ENCODE measurements around the gene ZMYND15.

Gene ZMYND15

GRCh38 chr17:4721203-4722135 lies 18.2 kb upstream of the ZMYND15 start:
- DNase-seq (no peak), ATAC-seq (replicated peaks) (peak; percentile 63 to 65)
- Mint-ChIP-seq H3K27me3 (no peaks in the 10 kb centered on the region), H3K4me3 (no peak overlapping the region), H3K4me1 (peaks cover 20% of the 10 kb centered on the region in 2 donors), H3K27ac (peak overlapping the region; percentile 56), H3K9me3 (peaks cover 0 to 4% of the 10 kb centered on the region in 2 donors), H3K36me3 (peaks cover 27 to 49% of the 10 kb centered on the region in 2 donors)

GRCh38 chr17:4722678-4723240 lies 16.9 kb upstream of the ZMYND15 start:
- Mint-ChIP-seq H3K9me3 (peaks cover 0 to 4% of the 10 kb centered on the region in 2 donors), H3K4me1 (peaks cover 19 to 23% of the 10 kb centered on the region in 2 donors), H3K27ac (peak overlapping the region; percentile 87), H3K27me3 (no peaks in the 10 kb centered on the region), H3K4me3 (peak overlapping the region in 1 of 2 donors; percentile 19), H3K36me3 (peaks cover 21 to 40% of the 10 kb centered on the region in 2 donors)
- ATAC-seq (replicated peaks): peak; percentile 73 to 74
- no peak for DNase-seq

- H3K27ac Mint-ChIP-seq: no peak overlapping the region
- H3K9me3 Mint-ChIP-seq: peaks cover 0 to 4% of the 10 kb centered on the region in 2 donors
- ATAC-seq (replicated peaks) (no peak), DNase-seq (no peak)
- peaks cover 22 to 26% of the 10 kb centered on the region in 2 donors for H3K4me1 Mint-ChIP-seq
- H3K36me3 Mint-ChIP-seq: peaks cover 10 to 22% of the 10 kb centered on the region in 2 donors
- no peak overlapping the region for H3K4me3 Mint-ChIP-seq
- no peaks in the 10 kb centered on the region for H3K27me3 Mint-ChIP-seq
Observed at GRCh38 chr17:4724650-4725049, 15.0 kb upstream of the ZMYND15 start.

- peaks cover 5 to 10% of the 10 kb centered on the region in 2 donors for H3K36me3 Mint-ChIP-seq
- H3K27ac Mint-ChIP-seq: peak overlapping the region; percentile 91
- no peak overlapping the region for H3K4me3 Mint-ChIP-seq
- ATAC-seq (replicated peaks) (no peak), DNase-seq (no peak)
- peaks cover 0 to 4% of the 10 kb centered on the region in 2 donors for H3K9me3 Mint-ChIP-seq
- H3K4me1 Mint-ChIP-seq: peaks cover 26 to 32% of the 10 kb centered on the region in 2 donors
- no peaks in the 10 kb centered on the region for H3K27me3 Mint-ChIP-seq
Observed at GRCh38 chr17:4725646-4726310, 13.9 kb upstream of the ZMYND15 start.

GRCh38 chr17:4728124-4728523 lies 11.5 kb upstream of the ZMYND15 start:
- Mint-ChIP-seq H3K9me3 (peaks cover 0 to 4% of the 10 kb centered on the region in 2 donors), H3K4me1 (peaks cover 20 to 42% of the 10 kb centered on the region in 2 donors), H3K27me3 (no peaks in the 10 kb centered on the region), H3K27ac (peak overlapping the region; percentile 59), H3K4me3 (no peak overlapping the region), H3K36me3 (peaks cover 3% of the 10 kb centered on the region in 2 donors)
- ATAC-seq (replicated peaks) (peak in 1 of 2 donors; percentile 24), DNase-seq (no peak)

- Mint-ChIP-seq H3K9me3 (no peaks in the 10 kb centered on the region), H3K27me3 (no peaks in the 10 kb centered on the region), H3K36me3 (peaks cover 0 to 6% of the 10 kb centered on the region in 2 donors), H3K27ac (peak overlapping the region; percentile 69), H3K4me3 (peak overlapping the region; percentile 4 to 55), H3K4me1 (peaks cover 31 to 57% of the 10 kb centered on the region in 2 donors)
- ATAC-seq (replicated peaks): peak; percentile 78 to 79
- peak; percentile 65 for DNase-seq
Observed at GRCh38 chr17:4733073-4733531, 6.5 kb upstream of the ZMYND15 start.

DNA sequence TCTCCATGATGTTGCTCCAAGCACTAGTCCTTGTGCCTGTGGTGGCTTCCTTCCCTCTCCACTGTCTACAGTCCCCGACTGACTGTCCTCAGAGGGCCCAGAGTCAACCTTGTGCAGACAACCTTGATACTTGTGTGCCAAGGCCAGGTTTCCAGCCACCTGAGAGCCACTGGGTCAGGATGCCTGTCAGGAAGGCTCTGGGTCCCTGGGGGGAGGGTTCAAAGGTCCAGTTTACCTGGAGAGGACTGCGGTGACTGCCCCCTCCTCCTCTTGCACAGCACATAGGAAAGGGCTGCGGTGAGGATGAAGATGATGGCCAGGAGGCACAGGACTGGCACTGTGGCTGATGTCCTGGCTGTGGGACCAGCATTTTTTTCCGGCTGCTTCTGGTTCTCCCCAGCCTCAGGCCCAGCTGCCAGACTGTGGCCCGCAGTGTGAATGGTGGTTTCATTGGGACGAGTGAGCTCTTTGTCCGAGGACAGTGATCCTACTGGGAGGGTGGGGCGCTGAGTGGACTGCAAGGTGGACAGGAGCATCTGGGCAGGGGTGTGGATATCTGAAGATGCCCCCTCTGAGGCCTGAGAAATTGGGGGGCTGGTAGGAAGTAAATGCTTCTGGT lies 4.7 kb upstream of the ZMYND15 start:
- Mint-ChIP-seq H3K9me3 (no peaks in the 10 kb centered on the region), H3K27ac (peak overlapping the region; percentile 39), H3K36me3 (peaks cover 0 to 6% of the 10 kb centered on the region in 2 donors), H3K4me3 (no peak overlapping the region), H3K4me1 (peaks cover 41 to 70% of the 10 kb centered on the region in 2 donors), H3K27me3 (peaks cover 0 to 1% of the 10 kb centered on the region in 2 donors)
- ATAC-seq (replicated peaks) (no peak), DNase-seq (no peak)

GRCh38 chr17:4735876-4736651 lies 3.6 kb upstream of the ZMYND15 start:
- H3K27ac Mint-ChIP-seq: no peak overlapping the region
- H3K36me3 Mint-ChIP-seq: peaks cover 0 to 6% of the 10 kb centered on the region in 2 donors
- H3K4me1 Mint-ChIP-seq: peaks cover 42 to 71% of the 10 kb centered on the region in 2 donors
- DNase-seq (no peak), ATAC-seq (replicated peaks) (no peak)
- no peaks in the 10 kb centered on the region for H3K9me3 Mint-ChIP-seq
- H3K4me3 Mint-ChIP-seq: no peak overlapping the region
- peaks cover 6 to 11% of the 10 kb centered on the region in 2 donors for H3K27me3 Mint-ChIP-seq

GRCh38 chr17:4738136-4739121 lies 1.2 kb upstream of the ZMYND15 start:
- Mint-ChIP-seq H3K36me3 (peaks cover 0 to 3% of the 10 kb centered on the region in 2 donors), H3K9me3 (no peaks in the 10 kb centered on the region), H3K27ac (peak overlapping the region; percentile 91), H3K4me3 (peak overlapping the region; percentile 77 to 81), H3K4me1 (peaks cover 37 to 60% of the 10 kb centered on the region in 2 donors), H3K27me3 (peaks cover 14 to 26% of the 10 kb centered on the region in 2 donors)
- DNase-seq (no peak), ATAC-seq (replicated peaks) (peak; percentile 7 to 11)

- Mint-ChIP-seq H3K4me3 (peak overlapping the region; percentile 76 to 77), H3K36me3 (peaks cover 0 to 3% of the 10 kb centered on the region in 2 donors), H3K9me3 (no peaks in the 10 kb centered on the region), H3K27me3 (peaks cover 30 to 38% of the 10 kb centered on the region in 2 donors), H3K27ac (peak overlapping the region; percentile 43), H3K4me1 (peaks cover 29 to 50% of the 10 kb centered on the region in 2 donors)
- no peak for ATAC-seq (replicated peaks)
- no peak for DNase-seq
Observed at GRCh38 chr17:4740025-4740351, 355 bp downstream of the ZMYND15 start.

DNA sequence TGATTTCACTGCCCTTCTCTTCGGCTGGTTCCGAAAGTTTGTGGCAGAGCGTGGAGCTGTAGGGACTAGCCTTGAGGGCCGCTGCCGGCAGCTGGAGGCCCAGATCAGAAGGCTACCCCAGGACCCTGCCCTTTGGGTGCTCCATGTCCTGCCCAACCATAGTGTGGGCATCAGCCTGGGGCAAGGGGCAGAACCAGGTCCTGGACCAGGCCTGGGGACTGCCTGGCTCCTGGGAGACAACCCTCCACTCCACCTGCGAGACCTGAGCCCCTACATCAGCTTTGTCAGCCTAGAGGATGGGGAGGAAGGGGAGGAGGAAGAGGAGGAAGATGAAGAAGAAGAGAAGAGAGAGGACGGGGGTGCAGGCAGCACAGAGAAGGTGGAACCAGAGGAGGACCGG lies 951 bp downstream of the ZMYND15 start:
- H3K4me3 Mint-ChIP-seq: peak overlapping the region; percentile 76 to 77
- no peaks in the 10 kb centered on the region for H3K36me3 Mint-ChIP-seq
- no peaks in the 10 kb centered on the region for H3K9me3 Mint-ChIP-seq
- H3K27ac Mint-ChIP-seq: peak overlapping the region; percentile 43
- no peak for ATAC-seq (replicated peaks)
- DNase-seq: no peak
- H3K27me3 Mint-ChIP-seq: peaks cover 36 to 43% of the 10 kb centered on the region in 2 donors
- peaks cover 30 to 51% of the 10 kb centered on the region in 2 donors for H3K4me1 Mint-ChIP-seq

DNA sequence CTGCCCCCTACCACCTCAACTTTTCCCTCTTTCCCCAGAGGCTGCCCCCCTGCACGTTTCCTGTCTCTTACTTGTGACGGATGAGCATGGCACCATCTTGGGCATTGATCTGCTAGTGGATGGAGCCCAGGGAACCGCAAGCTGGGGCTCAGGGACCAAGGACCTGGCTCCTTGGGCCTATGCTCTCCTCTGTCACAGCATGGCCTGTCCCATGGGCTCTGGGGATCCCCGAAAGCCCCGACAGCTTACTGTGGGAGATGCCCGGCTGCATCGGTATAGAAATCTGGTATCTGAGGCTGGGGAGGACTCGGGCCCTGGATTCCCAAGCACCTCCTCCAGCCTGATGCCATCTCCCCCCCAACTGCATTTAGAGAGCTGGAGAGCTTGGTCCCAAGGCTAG lies 1.9 kb downstream of the ZMYND15 start:
- H3K4me3 Mint-ChIP-seq: no peak overlapping the region
- no peaks in the 10 kb centered on the region for H3K36me3 Mint-ChIP-seq
- no peaks in the 10 kb centered on the region for H3K9me3 Mint-ChIP-seq
- no peak overlapping the region for H3K27ac Mint-ChIP-seq
- ATAC-seq (replicated peaks): no peak
- H3K27me3 Mint-ChIP-seq: peaks cover 40 to 45% of the 10 kb centered on the region in 2 donors
- no peak for DNase-seq
- peaks cover 26 to 44% of the 10 kb centered on the region in 2 donors for H3K4me1 Mint-ChIP-seq

Data from stimulated activated naive B cell treated with anti-CD40 and anti-IgM and Interleukin-4, amounts not matched to agents 10 μg/mL and 1 μg/mL and 100 μg/mL, for 72 hours (primary cell).